ENCODE data around the gene PAQR7.
"Not testable (repeated sequence)": the region's sequence is repeated elsewhere in the genome, so short reads cannot be mapped to it uniquely, and the experiment has no call there.

The PAQR7 gene

DNA sequence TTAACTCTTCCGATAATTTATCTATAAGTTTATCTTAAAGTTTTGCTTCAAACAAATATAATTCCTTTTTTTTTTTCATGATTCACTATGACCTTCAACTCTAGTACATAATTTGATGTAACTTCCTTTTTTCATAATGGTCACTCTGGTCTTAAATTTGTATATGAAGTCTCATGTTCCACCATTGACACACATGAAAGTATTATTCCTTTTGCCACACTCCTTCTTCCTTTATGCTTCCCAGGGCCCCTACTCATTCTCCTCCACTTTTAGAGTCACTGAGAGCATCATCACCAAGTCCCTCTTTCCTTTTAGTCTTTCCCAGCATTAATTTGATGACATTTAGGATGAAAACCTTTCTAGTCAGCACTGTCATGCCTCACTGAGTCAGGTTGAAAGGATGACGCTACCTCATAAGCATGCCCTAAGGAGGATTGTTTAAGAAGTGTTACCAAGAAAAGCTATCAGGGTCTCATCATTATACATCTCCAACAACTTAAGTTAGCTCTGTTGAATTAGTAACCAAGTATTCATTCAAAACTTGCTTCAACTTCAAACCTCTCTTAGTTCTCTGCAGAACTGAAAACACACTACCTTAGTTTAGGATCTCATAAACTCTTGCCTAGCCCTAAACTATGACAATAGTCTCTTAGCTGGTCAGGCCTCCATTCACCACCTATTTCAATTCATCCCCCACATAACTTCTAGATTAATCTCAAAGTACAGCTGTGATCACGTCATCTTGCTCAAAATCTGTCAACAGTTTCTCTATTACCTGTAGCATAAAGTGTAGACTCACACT lies 30.8 kb downstream of the PAQR7 start:
- DNase-seq (ENCODE audit: low read depth in 2 of 2), result no peak

DNA sequence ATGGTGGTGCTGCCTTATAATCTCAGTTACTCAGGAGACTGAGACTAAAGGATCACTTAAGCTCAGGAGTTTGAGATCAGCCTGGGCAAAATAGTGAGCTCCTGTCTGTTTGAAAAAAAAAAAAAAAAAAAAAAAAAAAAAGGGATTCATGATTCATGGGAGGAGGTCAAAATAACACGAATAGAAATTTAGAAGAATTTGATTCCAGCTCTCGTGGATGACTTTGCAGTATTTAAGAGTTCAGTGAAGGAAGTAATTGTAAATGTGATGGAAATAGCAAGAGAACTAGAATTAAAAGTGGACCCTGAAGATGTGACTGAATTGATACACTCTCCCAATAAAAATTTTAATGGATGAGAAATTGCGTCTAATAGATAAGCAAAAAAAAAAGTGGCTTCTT lies 32.0 kb downstream of the PAQR7 start:
- no peak for DNase-seq (ENCODE audit: low read depth in 2 of 2)

DNA sequence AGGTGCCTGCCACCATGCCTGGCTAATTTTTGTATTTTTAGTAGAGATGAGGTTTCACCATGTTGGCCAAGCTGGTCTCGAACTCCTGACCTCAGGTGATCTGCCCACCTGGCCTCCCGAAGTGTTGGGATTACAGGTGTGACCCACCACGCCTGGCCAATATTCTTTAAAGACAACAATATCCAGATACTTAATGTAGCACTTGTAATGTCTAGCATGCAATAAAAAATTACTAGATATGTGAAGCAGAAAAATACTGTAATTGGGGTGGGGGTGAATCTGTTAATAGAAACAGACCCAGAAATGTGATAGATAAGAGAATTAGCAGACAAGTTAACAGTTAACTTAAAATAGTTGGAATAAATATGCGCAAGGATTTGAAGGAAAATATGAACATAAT lies 35.7 kb downstream of the PAQR7 start:
- DNase-seq (ENCODE audit: low read depth in 2 of 2), result not testable (repeated sequence)

DNA sequence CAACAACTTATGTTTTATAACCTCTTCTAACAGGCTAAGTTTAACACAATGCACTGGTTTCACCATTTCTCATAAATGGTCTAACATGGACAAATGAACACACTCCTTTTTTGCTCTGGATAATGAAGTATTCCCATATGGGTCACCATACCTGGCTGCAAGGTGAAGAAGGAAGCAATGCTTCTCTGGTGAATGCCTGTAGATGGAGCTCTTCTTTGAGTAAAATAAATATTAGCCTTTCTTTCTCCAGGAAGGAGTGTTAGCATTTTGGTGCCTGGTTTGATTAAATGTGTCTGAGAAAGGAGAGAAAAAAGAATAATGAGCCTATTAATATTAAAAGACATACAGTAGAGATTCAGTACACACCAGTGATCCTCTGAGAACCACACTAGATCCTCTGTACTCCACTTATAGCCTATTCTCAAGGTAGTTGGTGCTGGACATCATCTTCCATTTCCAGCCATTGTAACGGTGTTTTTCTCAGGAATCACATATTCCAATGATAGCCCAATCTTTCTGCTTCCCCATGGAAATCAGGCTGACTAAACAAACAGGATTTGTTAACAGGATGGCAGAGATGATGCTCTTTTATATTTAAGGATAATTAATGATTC lies 38.1 kb downstream of the PAQR7 start:
- no peak for DNase-seq (ENCODE audit: low read depth in 2 of 2)

DNA sequence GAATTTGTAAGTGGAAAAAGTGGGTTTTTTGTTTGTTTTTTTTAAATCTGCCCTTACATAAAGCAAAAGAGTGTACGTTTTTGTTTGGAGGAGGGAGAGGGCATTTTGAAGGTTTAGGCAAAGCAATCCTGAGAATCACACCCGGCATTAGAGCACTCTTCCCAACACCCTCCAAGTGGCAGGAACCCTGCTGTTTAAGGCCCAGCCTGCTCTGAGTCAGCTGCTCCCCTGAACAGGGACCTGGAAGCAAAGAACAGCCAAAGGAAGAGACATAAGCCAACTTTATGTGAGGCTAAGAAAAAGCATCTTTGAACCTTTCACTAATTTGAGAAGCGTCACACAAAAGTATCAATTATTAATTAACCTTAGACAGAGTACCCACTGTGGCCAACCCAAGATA lies 38.8 kb downstream of the PAQR7 start:
- DNase-seq (ENCODE audit: low read depth in 2 of 2), result no peak

DNA sequence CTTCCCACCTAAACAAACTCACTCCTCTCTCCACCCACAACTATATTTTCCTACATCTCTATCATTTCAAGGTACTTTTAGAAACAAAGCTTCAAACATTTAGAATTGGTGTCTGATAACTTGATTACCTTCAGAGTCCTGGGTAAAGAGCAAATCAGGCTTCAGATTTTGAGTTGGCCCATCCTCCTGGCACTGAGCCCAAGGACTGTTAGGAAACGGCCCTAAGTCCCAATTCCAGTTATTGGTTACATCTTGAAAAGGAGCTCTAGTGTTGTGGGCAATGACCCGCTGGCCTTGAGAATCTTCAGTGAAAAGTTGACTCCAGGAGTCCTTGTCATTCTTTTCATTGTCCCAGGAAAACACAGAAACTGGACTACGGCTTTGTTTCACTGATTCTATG lies 40.6 kb downstream of the PAQR7 start:
- DNase-seq (ENCODE audit: low read depth in 2 of 2), result no peak

DNA sequence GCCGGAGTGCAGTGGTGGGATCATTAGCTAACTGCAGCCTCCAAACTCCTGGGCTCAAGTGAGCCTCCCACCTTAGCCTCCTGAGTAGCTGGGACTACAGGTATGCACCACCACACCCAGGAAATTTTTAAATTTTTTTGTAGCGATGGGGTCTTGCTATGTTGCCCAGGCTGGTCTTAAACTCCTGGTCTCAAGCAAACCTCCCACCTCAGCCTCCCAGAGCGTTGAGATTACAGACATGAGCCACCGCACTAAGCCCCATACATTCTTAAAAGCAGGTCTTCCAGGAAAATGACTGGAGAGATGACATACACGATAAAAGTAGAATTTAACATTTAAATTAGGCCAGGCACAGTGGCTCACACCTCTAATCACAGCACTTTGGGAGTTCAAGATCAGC lies 42.4 kb downstream of the PAQR7 start:
- no peak for DNase-seq (ENCODE audit: low read depth in 2 of 2)

DNA sequence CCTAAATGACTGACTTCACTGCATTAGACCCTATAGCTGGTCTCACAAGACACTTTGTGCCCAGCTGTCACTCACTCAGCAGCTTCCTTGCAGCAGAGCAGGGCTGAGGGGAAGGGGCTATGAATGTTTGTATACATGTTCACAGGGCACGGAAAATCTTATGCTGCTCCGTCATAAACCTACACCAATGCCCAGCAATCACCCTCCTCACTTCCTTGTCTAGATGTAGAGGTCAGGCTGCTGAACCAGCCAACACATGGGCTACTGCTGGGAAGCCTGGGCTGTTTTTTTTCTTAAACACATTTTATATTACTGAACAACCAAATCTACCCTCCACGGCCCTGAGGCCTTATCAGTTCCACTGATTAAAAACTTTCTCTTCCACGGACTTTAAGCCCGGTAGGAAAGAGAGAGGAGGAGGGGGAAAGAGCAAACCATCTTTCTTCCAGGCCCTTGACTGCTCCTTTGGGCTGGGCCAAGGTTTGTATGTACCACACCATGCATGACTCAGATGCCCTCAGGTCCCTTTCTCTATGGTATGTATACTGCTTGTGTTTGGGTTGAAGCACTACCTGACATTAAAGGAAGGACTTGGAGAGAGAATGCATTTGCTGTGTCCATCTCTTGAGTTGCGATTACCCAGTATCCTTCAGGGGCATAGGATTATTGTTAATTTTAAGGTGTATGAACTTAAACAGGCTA lies 43.0 kb downstream of the PAQR7 start:
- DNase-seq (ENCODE audit: low read depth in 2 of 2), result no peak

DNA sequence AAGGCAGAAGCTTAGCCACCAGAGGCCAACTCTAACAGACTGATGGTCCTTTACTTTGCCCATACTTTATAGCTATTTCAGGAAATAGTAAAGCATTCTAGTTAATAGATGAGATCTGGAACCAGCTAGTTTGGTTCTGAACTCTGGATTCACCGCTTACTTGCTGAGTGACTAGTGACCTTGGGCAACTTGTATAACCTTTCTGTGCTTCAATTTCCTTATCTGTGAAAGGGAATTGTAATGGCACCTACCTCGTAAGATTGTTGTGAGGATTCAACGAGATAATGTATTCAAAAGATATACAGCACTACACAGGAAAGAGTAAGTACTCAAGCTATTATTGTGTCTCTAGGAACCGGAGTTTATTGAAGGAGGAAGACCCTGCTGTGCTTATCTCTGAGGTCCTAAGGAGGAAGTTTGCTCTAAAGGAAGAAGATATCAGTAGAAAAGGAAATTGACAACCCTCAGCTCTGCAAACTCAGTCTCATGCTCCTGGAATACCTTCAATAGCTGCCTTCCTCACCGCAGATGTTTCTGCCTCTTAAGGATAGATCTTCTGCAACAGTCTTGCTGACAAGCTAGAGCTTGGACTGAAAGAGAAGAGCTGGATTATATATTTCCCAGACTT lies 43.8 kb downstream of the PAQR7 start:
- no peak for DNase-seq (ENCODE audit: low read depth in 2 of 2)

DNA sequence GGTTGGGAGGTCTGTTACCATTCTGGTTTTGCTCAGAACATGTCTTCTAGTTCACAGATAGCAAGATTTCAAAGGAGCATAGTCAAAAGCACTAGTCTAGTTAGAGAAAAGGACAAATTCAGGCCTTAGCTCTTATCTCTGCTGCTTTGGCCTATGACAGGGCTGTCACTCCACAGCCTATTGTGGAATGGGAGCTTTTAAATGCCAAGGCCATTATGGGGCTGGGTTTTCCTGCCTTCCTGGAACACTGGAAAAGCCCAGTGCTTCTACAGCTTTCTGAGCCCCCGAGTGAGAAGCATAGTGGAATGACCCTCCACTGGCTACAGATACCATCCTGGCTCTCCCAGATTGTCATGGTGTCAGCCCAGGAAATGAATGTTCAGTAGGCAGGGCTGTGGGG lies 46.5 kb downstream of the PAQR7 start:
- DNase-seq (ENCODE audit: low read depth in 2 of 2), result no peak

DNA sequence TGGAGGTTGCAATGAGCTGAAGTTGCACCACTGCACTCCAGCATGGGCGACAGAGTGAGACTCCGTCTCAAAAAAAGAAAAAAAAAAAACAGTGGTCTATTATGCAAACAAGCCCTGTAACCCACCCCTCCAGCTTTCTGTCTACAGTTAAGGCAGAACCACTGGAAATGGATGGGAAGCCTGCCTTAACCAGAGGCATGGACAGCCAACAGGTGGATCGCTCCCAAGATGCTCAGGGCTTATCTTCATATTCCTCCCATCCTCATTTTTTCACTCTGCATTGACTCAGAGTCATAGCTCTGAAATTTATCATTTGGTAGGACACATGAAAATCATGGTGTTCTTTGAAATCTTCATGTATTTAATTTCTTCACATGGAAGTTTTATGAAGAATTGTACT lies 47.0 kb downstream of the PAQR7 start:
- DNase-seq (ENCODE audit: low read depth in 2 of 2), result no peak

DNA sequence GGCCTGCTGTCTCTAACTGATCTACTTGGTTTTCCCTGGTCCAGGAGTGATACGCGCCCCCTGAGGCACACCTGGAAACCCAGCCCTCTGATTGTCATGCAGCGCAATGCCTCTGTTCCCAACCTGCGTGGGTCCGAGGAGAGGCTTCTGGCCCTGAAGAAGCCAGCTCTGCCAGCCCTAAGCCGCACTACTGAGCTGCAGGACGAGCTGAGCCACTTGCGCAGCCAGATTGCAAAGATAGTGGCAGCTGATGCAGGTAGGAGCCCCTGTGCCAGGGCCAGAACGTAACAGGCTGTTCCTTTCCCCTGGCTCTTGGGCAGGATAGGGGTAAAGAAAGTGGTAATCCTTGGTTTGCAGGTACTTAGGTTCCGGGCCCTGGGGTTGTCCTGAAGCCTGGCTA lies 48.9 kb downstream of the PAQR7 start:
- DNase-seq (ENCODE audit: low read depth in 2 of 2), result no peak

DNA sequence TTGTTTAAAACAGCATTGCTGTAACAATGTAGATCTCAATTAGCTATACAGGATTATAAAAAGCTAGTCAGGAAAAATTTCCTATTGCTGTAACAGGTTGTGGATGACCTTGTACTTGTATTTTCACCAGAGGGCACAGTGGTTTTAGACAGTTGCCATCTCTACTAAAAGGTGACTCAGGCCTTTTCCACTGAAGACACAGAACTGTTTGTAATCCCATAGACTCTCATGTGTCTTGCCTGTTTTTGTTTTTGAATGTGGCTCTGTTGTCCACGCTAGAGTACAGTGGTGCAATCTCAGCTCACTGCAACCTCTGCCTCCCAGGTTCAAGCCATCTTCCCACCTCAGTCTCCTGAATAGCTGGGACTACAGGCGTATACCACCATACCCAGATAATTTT lies 49.9 kb downstream of the PAQR7 start:
- no peak for DNase-seq (ENCODE audit: low read depth in 2 of 2)

DNA sequence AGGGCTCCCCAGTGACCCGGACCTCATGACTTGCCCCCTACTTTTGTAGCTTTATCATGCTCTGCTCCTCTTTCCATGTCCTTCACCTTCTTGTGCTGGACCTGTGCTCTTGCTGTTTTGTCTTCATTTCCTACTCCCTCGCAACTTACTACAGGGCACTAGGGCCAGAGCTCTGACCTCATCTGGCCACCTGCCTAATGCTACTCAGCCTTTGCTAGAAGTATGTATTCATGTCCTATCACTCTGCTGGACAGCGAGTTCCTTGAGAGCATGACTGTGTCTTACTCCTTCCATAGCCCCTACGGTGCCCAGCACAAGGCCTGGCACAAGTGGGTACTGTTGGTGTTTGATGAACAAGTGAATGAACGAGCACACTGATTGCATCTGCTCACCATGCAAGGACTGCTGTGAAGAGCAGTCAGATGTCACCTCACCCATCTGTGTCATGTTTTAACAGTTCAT lies 53.8 kb downstream of the PAQR7 start:
- no peak for DNase-seq (ENCODE audit: low read depth in 2 of 2)

DNA sequence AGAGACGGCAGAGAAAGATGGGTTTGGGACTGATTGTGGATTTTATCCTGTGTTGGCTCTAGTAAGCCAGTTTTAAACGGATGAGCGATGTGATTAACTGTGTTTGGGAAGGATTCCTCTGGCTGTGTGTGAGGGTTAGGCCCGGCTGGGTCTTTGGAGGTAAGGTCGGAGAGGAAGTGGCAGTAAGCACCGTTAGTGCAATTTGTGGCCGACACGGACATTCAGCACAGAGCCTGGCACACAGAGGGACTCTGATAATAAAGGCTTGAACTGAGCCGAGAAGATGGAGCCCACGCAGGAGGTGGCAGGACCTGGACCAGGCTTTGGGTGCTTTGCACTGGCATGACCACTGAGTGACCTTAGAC lies 54.4 kb downstream of the PAQR7 start:
- DNase-seq (ENCODE audit: low read depth in 2 of 2), result no peak

DNA sequence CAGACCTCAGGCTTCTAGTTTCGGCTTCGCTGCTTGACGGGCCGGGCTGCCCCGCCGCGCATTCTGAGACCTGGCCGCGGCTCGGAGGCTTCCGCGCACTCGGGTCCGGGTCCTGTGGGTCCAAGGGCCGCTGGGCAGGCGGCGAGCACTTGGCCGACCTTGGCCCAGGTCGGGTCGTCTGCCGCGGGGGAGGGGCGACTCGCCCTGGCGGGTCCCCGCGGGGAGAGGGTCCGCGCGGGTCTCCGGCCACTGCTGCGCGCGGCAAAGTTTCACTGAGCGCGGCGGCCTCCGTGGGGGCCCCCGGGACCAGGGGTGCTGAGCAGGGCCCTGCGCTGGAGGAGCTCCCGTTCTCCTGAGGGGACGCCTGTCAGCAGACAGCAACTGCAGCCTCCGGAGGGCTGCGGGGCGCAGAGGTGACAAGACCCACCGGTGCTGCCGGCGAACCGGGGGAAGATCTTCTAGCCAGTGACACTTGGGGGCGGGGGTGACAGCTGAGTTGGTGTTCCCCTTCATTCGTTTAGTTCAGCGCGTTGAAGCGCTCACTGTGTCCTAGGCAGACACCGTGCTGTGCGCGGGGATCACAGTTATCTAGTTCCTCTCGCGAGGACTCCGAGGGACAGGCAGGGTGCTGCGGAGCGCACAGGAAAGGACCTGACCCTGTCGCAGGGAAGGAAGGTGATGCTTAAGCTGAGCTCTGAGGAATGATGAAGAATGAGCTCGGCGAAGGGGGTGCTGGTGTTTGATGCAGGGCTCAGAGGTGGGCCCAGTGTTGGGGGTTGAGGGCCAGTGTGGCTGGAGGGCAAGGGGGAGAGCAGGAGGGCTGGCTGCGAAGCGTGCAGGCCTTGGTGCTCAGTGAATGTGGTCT lies 55.0 kb downstream of the PAQR7 start:
- peak; percentile 51 to 54 for DNase-seq (ENCODE audit: low read depth in 2 of 2)

DNA sequence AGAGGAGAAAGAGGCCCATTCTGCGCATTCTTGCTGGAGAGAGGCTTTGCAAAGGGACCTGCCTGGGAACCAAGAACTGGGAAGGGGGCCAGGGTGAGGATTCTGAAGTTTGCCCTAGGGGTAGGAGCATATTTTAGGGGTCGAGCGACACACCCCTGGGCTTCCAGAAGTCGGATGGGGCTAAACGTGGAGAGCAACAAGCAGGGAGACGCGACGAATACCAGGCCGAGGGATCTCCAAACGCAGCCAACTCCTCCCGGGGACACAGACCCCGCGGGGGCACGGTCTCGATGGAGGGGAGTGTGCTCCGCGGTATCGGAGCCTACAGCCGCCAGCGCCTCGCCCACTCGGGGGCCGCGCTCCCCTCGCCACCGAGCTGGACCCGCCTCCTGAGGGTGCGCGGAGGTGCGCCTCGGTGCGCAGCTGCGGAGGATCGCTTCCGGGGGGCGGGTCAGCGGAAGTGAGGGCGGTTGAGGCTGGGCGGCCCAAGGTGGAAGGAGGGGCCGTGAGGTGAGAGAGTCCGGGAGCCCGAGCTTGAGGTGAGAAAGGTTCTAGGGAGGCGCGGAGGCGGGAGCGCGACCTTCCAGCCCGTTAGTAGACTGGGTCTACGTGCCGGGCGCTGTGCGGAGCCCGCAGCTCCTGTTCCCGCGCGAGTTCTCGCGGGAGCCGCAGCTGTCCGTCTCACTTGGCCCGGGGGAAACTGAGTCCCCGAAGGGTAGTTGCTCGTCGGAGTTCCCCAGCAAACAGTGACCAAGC lies 55.8 kb downstream of the PAQR7 start, which contains the start of gene MTFR1L:
MTFR1L (plus strand) TSS at position 464 of the 756 bp plus-strand sequence. CDS start 3,151 bp downstream, outside the sequence.
- DNase-seq (ENCODE audit: low read depth in 2 of 2), result peak; percentile 93 to 94

DNA sequence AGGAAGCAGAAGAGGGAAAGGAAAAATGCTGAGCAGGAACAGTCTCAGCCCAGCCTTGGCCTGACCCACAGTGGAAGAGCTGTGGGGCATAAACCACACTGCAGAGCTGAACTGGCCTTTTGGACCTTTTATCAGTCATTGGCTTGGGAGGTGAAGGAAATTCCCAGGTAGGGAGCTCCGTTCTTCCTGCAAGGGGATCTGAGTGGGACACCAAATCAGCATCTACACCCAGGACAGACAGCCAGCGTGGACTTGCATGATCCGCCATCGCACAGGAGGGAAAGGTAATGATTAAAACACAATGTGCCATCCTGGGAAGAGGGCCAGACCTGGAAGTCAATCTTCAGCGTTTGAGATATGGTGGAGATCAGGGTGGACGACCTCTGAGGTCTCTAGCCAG lies 56.9 kb downstream of the PAQR7 start:
- no peak for DNase-seq (ENCODE audit: low read depth in 2 of 2)

DNA sequence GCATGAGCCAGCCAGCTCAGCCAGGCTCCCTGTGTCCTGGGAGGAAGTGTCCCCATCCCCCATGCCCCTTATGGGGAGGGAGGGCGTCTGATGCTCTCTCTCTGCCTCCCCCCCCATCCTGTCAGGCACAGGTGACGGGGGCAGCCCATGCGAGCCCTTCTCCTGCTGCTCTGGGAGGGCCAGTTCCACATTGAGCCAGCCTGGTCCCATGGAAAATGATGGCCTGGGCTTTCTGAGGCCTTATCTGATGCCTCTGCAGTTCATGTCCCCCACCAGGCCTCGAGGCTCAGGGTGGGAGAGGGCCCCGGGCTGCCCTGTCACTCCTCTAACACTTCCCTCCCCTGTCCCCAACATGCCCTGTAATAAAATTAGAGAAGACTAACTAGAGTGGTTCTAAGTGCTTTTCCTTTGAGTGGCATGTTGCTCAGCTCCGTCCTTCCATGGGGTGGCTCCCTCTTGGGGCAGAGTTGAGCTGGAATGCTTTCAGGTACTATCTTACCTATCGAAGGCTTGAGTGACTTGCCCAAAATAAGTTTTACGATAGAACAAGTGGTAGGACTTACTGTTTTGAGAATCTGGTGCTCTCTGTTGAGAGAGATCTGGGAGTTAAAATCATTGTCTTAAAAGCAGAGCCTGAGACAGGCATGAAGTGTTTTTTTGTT lies 57.5 kb downstream of the PAQR7 start:
- no peak for DNase-seq (ENCODE audit: low read depth in 2 of 2)

DNA sequence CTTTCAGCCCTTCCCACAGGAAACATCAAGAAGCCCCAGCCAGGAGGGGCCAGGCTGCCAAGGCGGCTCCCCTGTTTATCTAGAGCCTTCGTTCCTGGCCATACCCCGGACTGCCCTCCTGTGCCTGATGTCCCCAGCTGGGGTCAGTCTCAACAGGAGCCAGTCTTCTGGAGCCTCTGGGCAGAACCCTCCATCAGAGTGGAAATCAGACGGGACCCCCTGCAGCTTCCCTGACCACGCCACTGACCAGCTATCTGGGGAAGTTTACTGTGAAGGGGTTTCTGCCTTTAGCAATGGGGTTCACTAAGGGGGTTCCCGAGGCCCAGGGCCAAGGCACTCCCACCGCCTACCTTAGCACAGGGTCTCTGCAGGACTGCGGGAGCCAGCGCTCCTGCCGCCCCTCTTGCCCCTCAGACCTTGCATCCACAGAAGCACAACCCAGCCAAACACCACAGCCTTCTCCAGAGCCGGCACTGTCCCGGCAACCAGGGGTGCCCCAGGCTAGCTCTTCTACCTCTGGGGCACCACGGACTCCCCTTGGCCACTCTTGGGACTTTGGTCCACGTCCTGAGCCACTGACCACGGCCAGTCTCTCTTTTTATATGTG lies 59.3 kb downstream of the PAQR7 start:
- no peak for DNase-seq (ENCODE audit: low read depth in 2 of 2)
